ENCODE results near the gene PEX14. TPM values are rescaled to one million over a fixed set of nuclear protein-coding genes. Genes with fewer than 3 reads are reported as not detected.

The PEX14 gene
- total RNA-seq, 2 donors from 2014 or later, result 24.3 to 26.0 TPM

- H3K36me3 ChIP-seq (ENCODE audit: control insufficient read depth, insufficient read depth, low read length), result no peaks in the 10 kb centered on the region
- H3K9me3 Mint-ChIP-seq, result no peaks in the 10 kb centered on the region
- no peaks in the 10 kb centered on the region for H3K27me3 Mint-ChIP-seq (ENCODE audit: insufficient read depth)
Measured at GRCh38 chr1:10658396-10659066, 183.8 kb downstream of the PEX14 start.

GRCh38 chr1:10659218-10659617, 184.5 kb downstream of the PEX14 start:
- TF ChIP-seq CTCF (conservative IDR thresholded peaks at IDR 0.05), result no peak
- H3K4me3 ChIP-seq (ENCODE audit: low read length), result no peak overlapping the region
- H3K27me3 ChIP-seq (ENCODE audit: control insufficient read depth, insufficient read depth, low read length, poor library complexity, severe bottlenecking), result no peaks in the 10 kb centered on the region
- H3K9me3 Mint-ChIP-seq, result no peaks in the 10 kb centered on the region
- no peak overlapping the region for H3K9ac ChIP-seq (ENCODE audit: extremely low read depth, low read length, poor library complexity, severe bottlenecking)
- no peak for DNase-seq
- H3K27ac ChIP-seq (ENCODE audit: low read depth, low read length), result no peak overlapping the region
- H3K27me3 Mint-ChIP-seq (ENCODE audit: insufficient read depth), result no peaks in the 10 kb centered on the region
- H3K4me1 Mint-ChIP-seq, result peaks cover 3% of the 10 kb centered on the region
- H3K27ac Mint-ChIP-seq, result no peak overlapping the region
- H3K4me3 Mint-ChIP-seq, result no peak overlapping the region
- no peaks in the 10 kb centered on the region for H3K36me3 ChIP-seq (ENCODE audit: control insufficient read depth, insufficient read depth, low read length)
- H3K36me3 Mint-ChIP-seq (ENCODE audit: low read depth), result no peaks in the 10 kb centered on the region
- H3K9me3 ChIP-seq (ENCODE audit: control insufficient read depth, low read length), result no peaks in the 10 kb centered on the region
- peaks cover 7% of the 10 kb centered on the region for H3K4me1 ChIP-seq (ENCODE audit: control insufficient read depth, insufficient read depth, low read length)
- 95 to 96% methylated on average over 14 to 18 of the region's 18 CpGs for WGBS, 2 experiments (ENCODE audit: insufficient coverage in 1 of 2, insufficient read length in 1 of 2)

More at GRCh38 chr1:10658396-10659066, 183.8 kb downstream of the PEX14 start:
- Mint-ChIP-seq H3K4me1 (no peaks in the 10 kb centered on the region), H3K36me3 (ENCODE audit: low read depth) (no peaks in the 10 kb centered on the region), H3K4me3 (no peak overlapping the region), H3K27ac (no peak overlapping the region)
- no peak overlapping the region for H3K9ac ChIP-seq (ENCODE audit: extremely low read depth, low read length, poor library complexity, severe bottlenecking)
- no peaks in the 10 kb centered on the region for H3K27me3 ChIP-seq (ENCODE audit: control insufficient read depth, insufficient read depth, low read length, poor library complexity, severe bottlenecking)
- H3K27ac ChIP-seq (ENCODE audit: low read depth, low read length), result no peak overlapping the region
- H3K4me3 ChIP-seq (ENCODE audit: low read length), result no peak overlapping the region
- no peak for DNase-seq
- TF ChIP-seq CTCF (conservative IDR thresholded peaks at IDR 0.05), result no peak
- peaks cover 4% of the 10 kb centered on the region for H3K4me1 ChIP-seq (ENCODE audit: control insufficient read depth, insufficient read depth, low read length)
- no peaks in the 10 kb centered on the region for H3K9me3 ChIP-seq (ENCODE audit: control insufficient read depth, low read length)
- 89 to 95% methylated on average over 8 to 19 of the region's 19 CpGs for WGBS, 2 experiments (ENCODE audit: insufficient coverage in 1 of 2, insufficient read length in 1 of 2)

- H3K27me3 ChIP-seq (ENCODE audit: control insufficient read depth, insufficient read depth, low read length, poor library complexity, severe bottlenecking), result no peaks in the 10 kb centered on the region
- no peaks in the 10 kb centered on the region for H3K9me3 ChIP-seq (ENCODE audit: control insufficient read depth, low read length)
- DNase-seq, result no peak
- H3K36me3 Mint-ChIP-seq (ENCODE audit: low read depth), result no peaks in the 10 kb centered on the region
- H3K27ac Mint-ChIP-seq, result no peak overlapping the region
- TF ChIP-seq CTCF (conservative IDR thresholded peaks at IDR 0.05), result no peak
- peaks cover 7% of the 10 kb centered on the region for H3K4me1 ChIP-seq (ENCODE audit: control insufficient read depth, insufficient read depth, low read length)
- no peak overlapping the region for H3K27ac ChIP-seq (ENCODE audit: low read depth, low read length)
- no peak overlapping the region for H3K4me3 Mint-ChIP-seq
- no peak overlapping the region for H3K4me3 ChIP-seq (ENCODE audit: low read length)
- no peaks in the 10 kb centered on the region for H3K27me3 Mint-ChIP-seq (ENCODE audit: insufficient read depth)
- H3K9me3 Mint-ChIP-seq, result no peaks in the 10 kb centered on the region
- WGBS, 2 experiments (ENCODE audit: insufficient coverage in 1 of 2, insufficient read length in 1 of 2), result 91 to 94% methylated on average over 36 to 52 of the region's 52 CpGs
- H3K9ac ChIP-seq (ENCODE audit: extremely low read depth, low read length, poor library complexity, severe bottlenecking), result no peak overlapping the region
- peaks cover 6% of the 10 kb centered on the region for H3K4me1 Mint-ChIP-seq
- no peaks in the 10 kb centered on the region for H3K36me3 ChIP-seq (ENCODE audit: control insufficient read depth, insufficient read depth, low read length)
Measured at GRCh38 chr1:10659646-10660540, 185.1 kb downstream of the PEX14 start.

All from endodermal cell (in vitro differentiated cells).